Measurements from ENCODE around the gene CNPPD1. TPM values are rescaled to one million over a fixed set of nuclear protein-coding genes. Genes with fewer than 3 reads are reported as not detected.

Gene CNPPD1
- total RNA-seq, 4 donors from 2014 or later = 14.0 to 94.0 (median 77.4) TPM

DNA sequence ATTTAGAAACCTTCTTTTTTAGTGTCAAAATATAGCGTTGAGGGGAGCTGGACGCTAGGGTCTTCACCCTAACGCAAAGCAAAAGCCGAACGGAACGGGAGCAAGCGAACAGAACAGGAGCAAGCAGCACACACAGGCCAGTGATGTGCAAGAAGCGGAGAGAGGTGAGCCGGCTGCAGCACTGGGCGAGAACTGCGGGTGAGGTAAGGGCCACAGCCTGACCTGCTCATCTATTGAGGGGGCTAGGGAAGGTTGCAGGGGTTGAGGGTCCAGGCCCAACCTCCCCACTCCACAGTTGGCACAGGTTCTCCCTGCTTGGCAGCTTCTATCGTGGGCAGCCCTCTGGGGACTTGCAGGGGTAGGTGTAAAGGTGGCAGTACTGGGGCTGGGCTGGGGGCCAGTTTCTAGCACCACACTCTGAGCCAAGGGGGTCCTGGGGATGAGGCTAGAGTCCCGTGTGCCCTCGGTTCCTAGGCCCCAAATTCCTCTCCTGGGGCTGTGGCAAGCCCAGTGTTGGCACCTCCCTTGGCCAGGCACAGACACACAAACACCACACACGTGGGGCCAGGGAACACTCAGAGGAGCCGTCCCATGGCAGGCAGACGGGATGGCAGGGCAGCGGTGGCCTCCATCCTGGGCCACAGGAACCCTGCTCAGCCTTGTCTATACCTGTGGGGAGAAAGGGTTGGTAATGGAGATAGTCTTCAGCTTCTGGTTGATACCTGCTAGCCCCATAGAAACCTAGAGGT, 43.2 kb upstream of the CNPPD1 start:
- TF ChIP-seq, protein P1, sequence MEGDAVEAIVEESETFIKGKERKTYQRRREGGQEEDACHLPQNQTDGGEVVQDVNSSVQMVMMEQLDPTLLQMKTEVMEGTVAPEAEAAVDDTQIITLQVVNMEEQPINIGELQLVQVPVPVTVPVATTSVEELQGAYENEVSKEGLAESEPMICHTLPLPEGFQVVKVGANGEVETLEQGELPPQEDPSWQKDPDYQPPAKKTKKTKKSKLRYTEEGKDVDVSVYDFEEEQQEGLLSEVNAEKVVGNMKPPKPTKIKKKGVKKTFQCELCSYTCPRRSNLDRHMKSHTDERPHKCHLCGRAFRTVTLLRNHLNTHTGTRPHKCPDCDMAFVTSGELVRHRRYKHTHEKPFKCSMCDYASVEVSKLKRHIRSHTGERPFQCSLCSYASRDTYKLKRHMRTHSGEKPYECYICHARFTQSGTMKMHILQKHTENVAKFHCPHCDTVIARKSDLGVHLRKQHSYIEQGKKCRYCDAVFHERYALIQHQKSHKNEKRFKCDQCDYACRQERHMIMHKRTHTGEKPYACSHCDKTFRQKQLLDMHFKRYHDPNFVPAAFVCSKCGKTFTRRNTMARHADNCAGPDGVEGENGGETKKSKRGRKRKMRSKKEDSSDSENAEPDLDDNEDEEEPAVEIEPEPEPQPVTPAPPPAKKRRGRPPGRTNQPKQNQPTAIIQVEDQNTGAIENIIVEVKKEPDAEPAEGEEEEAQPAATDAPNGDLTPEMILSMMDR (IDR thresholded peaks at IDR 0.05) = no peak
- no peak for TF ChIP-seq POLR2A (IDR thresholded peaks at IDR 0.05)
- Histone ChIP-seq H3K36me3 (peaks cover 0 to 57% (median 0%) of the 10 kb centered on the region in 3 donors), H3K4me1 (peaks cover 0 to 32% (median 10%) of the 10 kb centered on the region in 4 donors), H3K9me3 (no peaks in the 10 kb centered on the region), H3K27me3 (no peaks in the 10 kb centered on the region), H3K27ac (peak overlapping the region in 1 of 4 donors; percentile 82), H3K4me3 (no peak overlapping the region)
- DNase-seq = no peak

- Histone ChIP-seq H3K4me1 (peaks cover 0 to 32% (median 10%) of the 10 kb centered on the region in 4 donors), H3K27ac (peak within 1 kb of the TSS; percentile 79 to 94 (median 85)), H3K9me3 (no peaks in the 10 kb centered on the region), H3K36me3 (peaks cover 0 to 53% (median 0%) of the 10 kb centered on the region in 3 donors), H3K4me3 (peak within 1 kb of the TSS; percentile 50 to 59 (median 56)), H3K27me3 (no peaks in the 10 kb centered on the region)
- TF ChIP-seq, protein P1 (IDR thresholded peaks at IDR 0.05) = peak in 1 of 6 experiments; percentile 9
- TF ChIP-seq POLR2A (IDR thresholded peaks at IDR 0.05) = peak; percentile 51 to 59
- DNase-seq = peak; percentile 94 to 97 (median 96)
Observed at GRCh38 chr2:219218732-219219701, 42.3 kb upstream of the CNPPD1 start, which contains the start of gene ABCB6. Gene ABCB6 (minus strand): TSS chr2:219218958. CDS start chr2:219218673, 285 bp downstream.

DNA sequence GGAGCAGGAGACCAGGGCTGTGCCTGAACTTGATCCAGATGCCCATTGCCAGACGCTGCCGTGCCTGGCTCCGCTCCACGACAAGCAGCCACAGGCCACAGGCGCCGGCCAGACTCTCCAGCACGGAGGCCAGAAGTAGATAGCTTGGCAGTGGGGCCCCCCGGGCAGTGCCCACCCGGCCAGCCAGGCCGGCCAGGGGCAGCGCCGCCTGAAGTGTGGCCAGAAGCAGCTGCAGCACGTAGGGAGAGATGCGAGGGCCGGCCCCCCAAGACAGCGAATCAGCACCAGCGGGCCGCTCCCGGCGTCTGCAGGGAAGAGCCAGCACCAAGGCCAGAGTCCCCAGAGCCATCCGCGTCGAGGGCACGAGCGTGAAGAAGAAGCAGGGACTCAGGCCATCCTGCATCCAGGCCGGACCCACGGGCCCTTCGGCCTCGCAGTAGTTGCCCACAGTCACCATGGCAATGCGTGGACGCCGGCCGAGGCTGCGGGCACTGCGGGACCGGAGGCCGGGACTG, 41.5 kb upstream of the CNPPD1 start:
- peak; percentile 22 to 76 (median 70) for DNase-seq
- Histone ChIP-seq H3K27ac (peak overlapping the region; percentile 79 to 94 (median 85)), H3K27me3 (no peaks in the 10 kb centered on the region), H3K9me3 (no peaks in the 10 kb centered on the region), H3K4me1 (peaks cover 0 to 32% (median 10%) of the 10 kb centered on the region in 4 donors), H3K36me3 (peaks cover 0 to 48% (median 0%) of the 10 kb centered on the region in 3 donors), H3K4me3 (peak overlapping the region; percentile 50 to 59 (median 56))
- TF ChIP-seq, protein P1 (IDR thresholded peaks at IDR 0.05) = peak in 2 of 6 experiments; percentile 3 to 14
- no peak for TF ChIP-seq POLR2A (IDR thresholded peaks at IDR 0.05)

DNA sequence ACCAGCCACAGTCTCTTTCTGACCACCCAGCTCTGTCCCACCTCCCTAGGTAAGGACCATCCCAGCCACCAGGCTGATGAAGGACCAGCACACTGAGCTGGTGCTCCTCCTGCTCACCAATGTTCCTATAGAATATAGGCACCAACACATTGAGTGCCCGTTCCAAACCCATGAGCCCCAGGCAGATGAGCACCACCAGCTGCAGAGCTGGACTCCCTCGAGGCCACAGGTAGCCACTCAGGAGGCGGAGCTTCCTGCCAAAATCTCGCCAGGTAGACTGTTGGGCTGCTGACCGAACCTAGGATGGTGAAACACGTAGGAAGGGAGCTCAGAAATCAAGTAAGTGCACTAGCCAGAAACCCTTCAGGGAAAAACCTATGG, 39.8 kb upstream of the CNPPD1 start:
- H3K36me3 ChIP-seq = peaks cover 0 to 31% (median 0%) of the 10 kb centered on the region in 3 donors
- no peaks in the 10 kb centered on the region for H3K27me3 ChIP-seq
- TF ChIP-seq, protein P1 (IDR thresholded peaks at IDR 0.05) = no peak
- no peak for TF ChIP-seq POLR2A (IDR thresholded peaks at IDR 0.05)
- H3K4me3 ChIP-seq = no peak overlapping the region
- H3K9me3 ChIP-seq = no peaks in the 10 kb centered on the region
- no peak for DNase-seq
- H3K4me1 ChIP-seq = peaks cover 0 to 32% (median 10%) of the 10 kb centered on the region in 4 donors
- no peak overlapping the region for H3K27ac ChIP-seq

- no peak for DNase-seq
- Histone ChIP-seq H3K36me3 (peaks cover 0 to 25% (median 0%) of the 10 kb centered on the region in 3 donors), H3K27ac (no peak overlapping the region), H3K27me3 (no peaks in the 10 kb centered on the region), H3K4me1 (peaks cover 4 to 32% (median 10%) of the 10 kb centered on the region in 4 donors), H3K4me3 (no peak overlapping the region), H3K9me3 (no peaks in the 10 kb centered on the region)
- no peak for TF ChIP-seq POLR2A (IDR thresholded peaks at IDR 0.05)
- TF ChIP-seq, protein P1 (IDR thresholded peaks at IDR 0.05) = no peak
Observed at GRCh38 chr2:219215871-219216534, 39.3 kb upstream of the CNPPD1 start.
